Adrenal gland (tissue), 5 donors: ENCODE results near the gene PGM3.

Source experiments
- CTCF ChIP-seq, 6 experiments: fragments of 450-650 bp in 4 of 6; fragments of 200-600 bp in 2 of 6; sonication (generic) in 1 of 6; IDR thresholded peaks; 1 replicate in 5 of 6; 2 replicates in 1 of 6; pipeline versions ENCODE4 v1.5.1 to v1.8.0; 2016 to 2021; ENCODE audit warnings: antibody characterized with exemption in 6 of 6, mild to moderate bottlenecking in 2 of 6, moderate library complexity in 1 of 6
- POLR2A ChIP-seq, 2 donors: fragments of 450-650 bp; IDR thresholded peaks; one replicate each; pipeline ENCODE4 v1.6.1; 2017; ENCODE audit warnings: antibody characterized with exemption in 2 of 2, mild to moderate bottlenecking in 2 of 2, moderate library complexity in 1 of 2
- donor health status: DM: no; HTN: no; CAD: no.

DNA sequence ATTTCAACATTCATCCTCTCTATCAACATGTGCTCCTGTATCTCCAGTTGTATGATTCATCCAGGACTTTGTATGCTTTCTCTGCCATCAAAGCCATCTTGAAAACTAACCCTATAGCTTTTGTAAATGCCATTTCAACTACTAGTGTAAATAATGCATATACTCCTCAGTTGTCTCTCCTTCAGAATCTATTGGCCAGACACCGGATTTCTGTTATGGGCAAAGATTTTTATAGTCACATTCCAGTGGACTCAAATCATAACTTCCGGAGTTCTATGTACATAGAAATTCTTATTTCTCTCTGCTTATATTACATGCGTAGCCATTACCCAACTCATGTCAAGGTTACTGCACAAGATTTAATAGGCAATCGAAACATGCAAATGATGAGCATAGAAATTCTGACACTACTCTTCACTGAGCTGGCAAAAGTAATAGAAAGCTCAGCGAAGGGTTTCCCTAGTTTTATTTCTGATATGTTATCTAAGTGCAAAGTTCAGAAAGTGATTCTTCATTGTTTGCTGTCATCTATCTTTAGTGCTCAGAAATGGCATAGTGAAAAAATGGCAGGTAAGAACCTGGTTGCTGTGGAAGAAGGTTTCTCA lies 54.8 kb downstream of the PGM3 start:
- TF ChIP-seq CTCF (IDR thresholded peaks at IDR 0.05): no peak
- no peak for TF ChIP-seq POLR2A (IDR thresholded peaks at IDR 0.05)
